ENCODE results near the gene ARIH2. TPM values are rescaled to one million over a fixed set of nuclear protein-coding genes. Genes with fewer than 3 reads are reported as not detected.

Gene ARIH2
- total RNA-seq, 2 donors from 2014 or later: 43.1 to 99.5 TPM

DNA sequence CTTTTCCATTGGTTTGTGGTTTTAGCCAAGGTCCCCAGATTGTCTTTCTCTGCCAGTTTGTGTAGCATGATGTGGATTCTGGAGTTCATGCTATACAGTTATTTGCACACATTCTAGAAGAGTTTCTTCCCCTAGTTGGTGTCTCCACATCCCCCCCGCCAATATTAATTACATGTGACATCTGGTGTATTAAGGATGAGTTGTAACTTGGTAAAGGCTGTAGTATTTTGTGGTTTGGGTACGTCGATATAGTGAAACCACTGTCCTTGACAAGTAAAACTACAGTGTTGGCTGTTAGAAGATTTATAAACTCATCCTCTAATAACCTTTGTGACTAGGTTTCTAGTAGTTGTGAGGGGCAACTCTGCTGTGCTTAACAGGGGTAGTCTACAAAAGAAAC, 47.7 kb downstream of the ARIH2 start:
- Histone ChIP-seq H3K36me3 (replicated peaks in 1 of 2; ENCODE audit: insufficient read depth in 1 of 2, low read depth in 2 of 2) (peaks cover 10 to 36% of the 10 kb centered on the region in 2 donors), H3K27ac (no peak overlapping the region), H3K9me3 (no peaks in the 10 kb centered on the region), H3K4me1 (no peaks in the 10 kb centered on the region), H3K4me3 (no peak overlapping the region), H3K27me3 (no peaks in the 10 kb centered on the region)
- intact Hi-C loops (cut with DNase I): no loop called here
- no peak for DNase-seq
- TF ChIP-seq, protein P1, sequence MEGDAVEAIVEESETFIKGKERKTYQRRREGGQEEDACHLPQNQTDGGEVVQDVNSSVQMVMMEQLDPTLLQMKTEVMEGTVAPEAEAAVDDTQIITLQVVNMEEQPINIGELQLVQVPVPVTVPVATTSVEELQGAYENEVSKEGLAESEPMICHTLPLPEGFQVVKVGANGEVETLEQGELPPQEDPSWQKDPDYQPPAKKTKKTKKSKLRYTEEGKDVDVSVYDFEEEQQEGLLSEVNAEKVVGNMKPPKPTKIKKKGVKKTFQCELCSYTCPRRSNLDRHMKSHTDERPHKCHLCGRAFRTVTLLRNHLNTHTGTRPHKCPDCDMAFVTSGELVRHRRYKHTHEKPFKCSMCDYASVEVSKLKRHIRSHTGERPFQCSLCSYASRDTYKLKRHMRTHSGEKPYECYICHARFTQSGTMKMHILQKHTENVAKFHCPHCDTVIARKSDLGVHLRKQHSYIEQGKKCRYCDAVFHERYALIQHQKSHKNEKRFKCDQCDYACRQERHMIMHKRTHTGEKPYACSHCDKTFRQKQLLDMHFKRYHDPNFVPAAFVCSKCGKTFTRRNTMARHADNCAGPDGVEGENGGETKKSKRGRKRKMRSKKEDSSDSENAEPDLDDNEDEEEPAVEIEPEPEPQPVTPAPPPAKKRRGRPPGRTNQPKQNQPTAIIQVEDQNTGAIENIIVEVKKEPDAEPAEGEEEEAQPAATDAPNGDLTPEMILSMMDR (IDR thresholded peaks at IDR 0.05): no peak
- no peak for TF ChIP-seq POLR2A (IDR thresholded peaks at IDR 0.05)
- no peak for ATAC-seq
- 84 to 89% methylated on average over 3 of the region's 3 CpGs for WGBS, 2 donors

DNA sequence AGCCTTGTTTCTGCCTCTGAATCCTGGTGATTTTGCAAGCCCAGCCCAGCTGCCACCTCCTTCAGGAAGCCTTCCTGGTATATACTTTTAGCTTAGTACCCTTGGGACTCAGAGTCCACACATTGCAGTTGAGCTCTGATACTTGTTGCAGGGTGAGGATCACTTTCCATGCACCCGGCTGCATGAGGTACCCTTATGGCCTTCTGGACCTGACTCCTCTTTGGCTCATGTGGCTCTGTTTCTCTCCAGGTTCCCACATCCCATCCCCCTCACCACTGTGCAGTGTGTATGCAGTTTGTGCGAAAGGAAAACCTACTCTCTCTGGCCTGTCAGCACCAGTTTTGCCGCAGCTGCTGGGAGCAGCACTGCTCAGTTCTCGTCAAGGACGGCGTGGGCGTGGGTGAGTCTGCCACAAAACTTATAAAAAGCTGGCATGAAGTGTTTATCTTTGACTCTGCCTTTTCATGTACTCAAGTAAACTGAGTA, 48.3 kb downstream of the ARIH2 start:
- DNase-seq: no peak
- intact Hi-C loops (cut with DNase I): no loop called here
- ATAC-seq: no peak
- H3K27ac ChIP-seq: no peak overlapping the region
- H3K36me3 ChIP-seq (replicated peaks in 1 of 2; ENCODE audit: insufficient read depth in 1 of 2, low read depth in 2 of 2): peaks cover 10 to 40% of the 10 kb centered on the region in 2 donors
- no peak overlapping the region for H3K4me3 ChIP-seq
- WGBS, 2 donors: 90% methylated on average over 6 to 7 of the region's 7 CpGs
- no peaks in the 10 kb centered on the region for H3K27me3 ChIP-seq
- TF ChIP-seq, protein P1 (IDR thresholded peaks at IDR 0.05): no peak
- TF ChIP-seq POLR2A (IDR thresholded peaks at IDR 0.05): no peak
- no peaks in the 10 kb centered on the region for H3K4me1 ChIP-seq
- H3K9me3 ChIP-seq: no peaks in the 10 kb centered on the region

DNA sequence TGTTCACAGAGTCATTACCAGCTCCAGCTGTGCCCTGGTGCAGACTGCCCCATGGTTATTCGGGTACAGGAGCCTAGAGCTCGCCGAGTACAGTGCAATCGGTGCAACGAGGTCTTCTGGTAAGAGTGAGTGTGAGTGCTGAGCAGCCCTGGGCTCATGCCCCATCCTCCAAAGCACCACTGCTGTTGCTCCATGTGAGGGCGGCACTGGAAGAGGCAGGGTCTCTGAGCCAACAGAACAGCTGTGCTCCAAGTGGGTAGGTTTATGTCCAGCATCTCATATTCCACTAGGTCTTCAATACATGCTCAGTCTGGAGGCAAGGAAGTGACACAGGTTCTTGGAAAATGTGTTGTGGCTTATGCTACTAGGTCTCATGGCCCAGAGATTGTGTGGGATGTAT, 51.9 kb downstream of the ARIH2 start:
- Histone ChIP-seq H3K4me3 (no peak overlapping the region), H3K36me3 (replicated peaks in 1 of 2; ENCODE audit: insufficient read depth in 1 of 2, low read depth in 2 of 2) (peaks cover 24 to 57% of the 10 kb centered on the region in 2 donors), H3K9me3 (no peaks in the 10 kb centered on the region), H3K27ac (no peak overlapping the region), H3K4me1 (no peaks in the 10 kb centered on the region), H3K27me3 (no peaks in the 10 kb centered on the region)
- TF ChIP-seq, protein P1 (IDR thresholded peaks at IDR 0.05): no peak
- no peak for TF ChIP-seq POLR2A (IDR thresholded peaks at IDR 0.05)
- DNase-seq: no peak
- ATAC-seq: no peak
- whole genome bisulfite sequencing, 2 donors: 92 to 94% methylated on average over 5 to 6 of the region's 6 CpGs
- intact Hi-C loops (cut with DNase I): no loop called here

- TF ChIP-seq POLR2A (IDR thresholded peaks at IDR 0.05): no peak
- TF ChIP-seq, protein P1 (IDR thresholded peaks at IDR 0.05): no peak
- Histone ChIP-seq H3K36me3 (replicated peaks in 1 of 2; ENCODE audit: insufficient read depth in 1 of 2, low read depth in 2 of 2) (peaks cover 28 to 60% of the 10 kb centered on the region in 2 donors), H3K4me1 (no peaks in the 10 kb centered on the region), H3K4me3 (no peak overlapping the region), H3K27ac (no peak overlapping the region), H3K9me3 (no peaks in the 10 kb centered on the region), H3K27me3 (no peaks in the 10 kb centered on the region)
- ATAC-seq (no peak), DNase-seq (no peak)
- intact Hi-C loops (cut with DNase I): no loop called here
- WGBS, 2 donors: 86 to 87% methylated on average over 9 to 10 of the region's 10 CpGs
These were observed 55.6 kb downstream of the ARIH2 start for GRCh38 chr3:48974076-48974864.

DNA sequence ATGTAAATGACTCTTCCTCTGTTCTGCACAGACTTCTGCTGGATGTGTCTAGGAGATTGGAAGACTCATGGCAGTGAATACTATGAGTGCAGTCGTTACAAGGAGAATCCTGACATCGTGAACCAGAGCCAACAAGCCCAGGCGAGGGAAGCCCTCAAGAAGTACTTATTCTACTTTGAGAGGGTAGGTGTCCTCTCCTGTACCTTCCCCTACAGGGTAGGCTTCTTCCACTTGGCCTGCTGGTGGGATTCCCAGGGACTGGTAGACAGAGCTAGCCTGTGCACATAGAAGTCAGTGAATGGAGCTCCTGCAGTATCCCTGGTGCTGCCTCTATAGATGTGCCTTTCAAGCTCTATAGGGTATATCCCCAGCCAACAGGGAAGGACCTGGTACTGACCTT, 60.8 kb downstream of the ARIH2 start:
- H3K4me1 ChIP-seq: no peaks in the 10 kb centered on the region
- intact Hi-C loops (cut with DNase I): no loop called here
- ATAC-seq (no peak), DNase-seq (no peak)
- H3K27me3 ChIP-seq: no peaks in the 10 kb centered on the region
- 85 to 98% methylated on average over 3 of the region's 3 CpGs for WGBS, 2 donors
- TF ChIP-seq, protein P1 (IDR thresholded peaks at IDR 0.05): no peak
- no peak for TF ChIP-seq POLR2A (IDR thresholded peaks at IDR 0.05)
- H3K4me3 ChIP-seq: no peak overlapping the region
- H3K36me3 ChIP-seq (replicated peaks in 1 of 2; ENCODE audit: insufficient read depth in 1 of 2, low read depth in 2 of 2): peaks cover 24 to 51% of the 10 kb centered on the region in 2 donors
- H3K27ac ChIP-seq: no peak overlapping the region
- no peaks in the 10 kb centered on the region for H3K9me3 ChIP-seq
